ENCODE results near the gene ASTN2. TPM values are rescaled to one million over a fixed set of nuclear protein-coding genes. Genes with fewer than 3 reads are reported as not detected.

ASTN2 gene
- total and polyA plus RNA-seq, 7 experiments from 2014 or later: 2.2 to 5.3 (median 4.0) TPM

GRCh38 chr9:116873937-116874914 is 540.6 kb downstream of the ASTN2 start:
- DNase-seq: no peak
- ATAC-seq: no peak
- no peak overlapping the region for H3K4me3 Mint-ChIP-seq
- H3K9me3 ChIP-seq (ENCODE audit: control insufficient read depth in 2 of 3, low read length in 3 of 3): peaks cover 0 to 17% (median 0%) of the 10 kb centered on the region in 3 experiments
- POLR2A ChIA-PET: no interaction called here
- H3K27me3 Mint-ChIP-seq: peaks cover 0 to 10% (median 10%) of the 10 kb centered on the region in 5 donors
- no peak overlapping the region for H3K4me3 ChIP-seq (ENCODE audit: low read length)
- intact Hi-C loops (cut with micrococcal nuclease): no loop called here
- H3K27ac ChIP-seq (ENCODE audit: low read depth, low read length): no peak overlapping the region
- peaks cover 2 to 36% (median 10%) of the 10 kb centered on the region in 11 donors for H3K9me3 Mint-ChIP-seq
- H3K27me3 ChIP-seq (ENCODE audit: control insufficient read depth in 2 of 2, insufficient read depth in 2 of 2, low read length in 2 of 2): no peaks in the 10 kb centered on the region
- CTCF ChIA-PET: no interaction called here
- no peaks in the 10 kb centered on the region for H3K4me1 Mint-ChIP-seq
- no peaks in the 10 kb centered on the region for H3K4me1 ChIP-seq (ENCODE audit: control insufficient read depth in 2 of 2, insufficient read depth in 2 of 2, low read length in 2 of 2)
- no peaks in the 10 kb centered on the region for H3K36me3 ChIP-seq (ENCODE audit: control insufficient read depth in 2 of 3, insufficient read depth in 3 of 3, low read length in 3 of 3)
- H3K27ac Mint-ChIP-seq: no peak overlapping the region
- peaks cover 0 to 3% (median 0%) of the 10 kb centered on the region in 5 donors for H3K36me3 Mint-ChIP-seq

GRCh38 chr9:116873491-116873890 is 541.4 kb downstream of the ASTN2 start:
- no peak for ATAC-seq
- no peak for DNase-seq
- no peak overlapping the region for H3K4me3 Mint-ChIP-seq
- H3K27me3 Mint-ChIP-seq: peaks cover 0 to 10% (median 10%) of the 10 kb centered on the region in 5 donors
- H3K27ac ChIP-seq (ENCODE audit: low read depth, low read length): no peak overlapping the region
- CTCF ChIA-PET: no interaction called here
- no peaks in the 10 kb centered on the region for H3K27me3 ChIP-seq (ENCODE audit: control insufficient read depth in 2 of 2, insufficient read depth in 2 of 2, low read length in 2 of 2)
- intact Hi-C loops (cut with micrococcal nuclease): no loop called here
- no peaks in the 10 kb centered on the region for H3K4me1 ChIP-seq (ENCODE audit: control insufficient read depth in 2 of 2, insufficient read depth in 2 of 2, low read length in 2 of 2)
- peaks cover 0 to 17% (median 0%) of the 10 kb centered on the region in 3 experiments for H3K9me3 ChIP-seq (ENCODE audit: control insufficient read depth in 2 of 3, low read length in 3 of 3)
- no peaks in the 10 kb centered on the region for H3K4me1 Mint-ChIP-seq
- H3K4me3 ChIP-seq (ENCODE audit: low read length): no peak overlapping the region
- POLR2A ChIA-PET: no interaction called here
- peaks cover 0 to 3% (median 0%) of the 10 kb centered on the region in 5 donors for H3K36me3 Mint-ChIP-seq
- H3K36me3 ChIP-seq (ENCODE audit: control insufficient read depth in 2 of 3, insufficient read depth in 3 of 3, low read length in 3 of 3): no peaks in the 10 kb centered on the region
- H3K9me3 Mint-ChIP-seq: peaks cover 2 to 30% (median 9%) of the 10 kb centered on the region in 11 donors
- H3K27ac Mint-ChIP-seq: no peak overlapping the region

- H3K9me3 ChIP-seq (ENCODE audit: control insufficient read depth in 2 of 3, low read length in 3 of 3): no peaks in the 10 kb centered on the region
- POLR2A ChIA-PET: no interaction called here
- no peak overlapping the region for H3K4me3 ChIP-seq (ENCODE audit: low read length)
- H3K36me3 ChIP-seq (ENCODE audit: control insufficient read depth in 2 of 3, insufficient read depth in 3 of 3, low read length in 3 of 3): no peaks in the 10 kb centered on the region
- Mint-ChIP-seq H3K27me3 (peaks cover 0 to 21% (median 10%) of the 10 kb centered on the region in 5 donors), H3K36me3 (no peaks in the 10 kb centered on the region), H3K4me3 (no peak overlapping the region), H3K4me1 (no peaks in the 10 kb centered on the region), H3K27ac (no peak overlapping the region), H3K9me3 (peaks cover 0 to 9% (median 4%) of the 10 kb centered on the region in 11 donors)
- no peaks in the 10 kb centered on the region for H3K4me1 ChIP-seq (ENCODE audit: control insufficient read depth in 2 of 2, insufficient read depth in 2 of 2, low read length in 2 of 2)
- CTCF ChIA-PET: no interaction called here
- ATAC-seq (no peak), DNase-seq (no peak)
- intact Hi-C loops (cut with micrococcal nuclease): no loop called here
- H3K27me3 ChIP-seq (ENCODE audit: control insufficient read depth in 2 of 2, insufficient read depth in 2 of 2, low read length in 2 of 2): no peaks in the 10 kb centered on the region
- H3K27ac ChIP-seq (ENCODE audit: low read depth, low read length): no peak overlapping the region
Measured at GRCh38 chr9:116870566-116870965, 544.3 kb downstream of the ASTN2 start.

- H3K27ac Mint-ChIP-seq: no peak overlapping the region
- intact Hi-C loops (cut with micrococcal nuclease): no loop called here
Measured at GRCh38 chr9:116868201-116868600, 546.7 kb downstream of the ASTN2 start.

GRCh38 chr9:116861321-116861720 is 553.5 kb downstream of the ASTN2 start:
- H3K27ac Mint-ChIP-seq: no peak overlapping the region
- CTCF ChIA-PET: interaction anchor here (0.6 to 0.7 kb wide), 2 partner anchors 94 to 1267 kb away, joined by 3 to 4 read pairs; no protein-coding TSS in a partner anchor
- H3K9me3 Mint-ChIP-seq: peaks cover 0 to 3% (median 0%) of the 10 kb centered on the region in 11 donors

More at GRCh38 chr9:116868201-116868600, 546.7 kb downstream of the ASTN2 start:
- no peak for ATAC-seq
- Mint-ChIP-seq H3K4me1 (no peaks in the 10 kb centered on the region), H3K4me3 (no peak overlapping the region), H3K9me3 (peaks cover 0 to 6% (median 0%) of the 10 kb centered on the region in 11 donors), H3K36me3 (no peaks in the 10 kb centered on the region), H3K27me3 (peaks cover 0 to 23% (median 9%) of the 10 kb centered on the region in 5 donors)
- H3K9me3 ChIP-seq (ENCODE audit: control insufficient read depth in 2 of 3, low read length in 3 of 3): no peaks in the 10 kb centered on the region
- no peaks in the 10 kb centered on the region for H3K36me3 ChIP-seq (ENCODE audit: control insufficient read depth in 2 of 3, insufficient read depth in 3 of 3, low read length in 3 of 3)
- ChIA-PET CTCF (no interaction called here), POLR2A (no interaction called here)
- no peak overlapping the region for H3K27ac ChIP-seq (ENCODE audit: low read depth, low read length)
- H3K4me1 ChIP-seq (ENCODE audit: control insufficient read depth in 2 of 2, insufficient read depth in 2 of 2, low read length in 2 of 2): no peaks in the 10 kb centered on the region
- H3K27me3 ChIP-seq (ENCODE audit: control insufficient read depth in 2 of 2, insufficient read depth in 2 of 2, low read length in 2 of 2): no peaks in the 10 kb centered on the region
- H3K4me3 ChIP-seq (ENCODE audit: low read length): no peak overlapping the region
- no peak for DNase-seq

GRCh38 chr9:116860509-116861120 is 554.2 kb downstream of the ASTN2 start:
- no peak overlapping the region for H3K27ac Mint-ChIP-seq
- ATAC-seq (no peak), DNase-seq (no peak)
- no peaks in the 10 kb centered on the region for H3K36me3 ChIP-seq (ENCODE audit: control insufficient read depth in 2 of 3, insufficient read depth in 3 of 3, low read length in 3 of 3)
- no peaks in the 10 kb centered on the region for H3K9me3 ChIP-seq (ENCODE audit: control insufficient read depth in 2 of 3, low read length in 3 of 3)
- no peaks in the 10 kb centered on the region for H3K27me3 ChIP-seq (ENCODE audit: control insufficient read depth in 2 of 2, insufficient read depth in 2 of 2, low read length in 2 of 2)
- no peaks in the 10 kb centered on the region for H3K4me1 Mint-ChIP-seq
- peaks cover 0 to 31% (median 12%) of the 10 kb centered on the region in 5 donors for H3K27me3 Mint-ChIP-seq
- ChIA-PET CTCF (interaction anchor here (0.7 kb wide), 1 partner anchor 95 kb away, joined by 4 read pairs; no protein-coding TSS in a partner anchor), POLR2A (no interaction called here)
- intact Hi-C loops (cut with micrococcal nuclease): loop anchor here (1.0 to 5.0 kb wide), 2 partner anchors 123 to 1268 kb away; no protein-coding TSS in a partner anchor
- H3K36me3 Mint-ChIP-seq: no peaks in the 10 kb centered on the region
- H3K4me3 ChIP-seq (ENCODE audit: low read length): no peak overlapping the region
- H3K27ac ChIP-seq (ENCODE audit: low read depth, low read length): no peak overlapping the region
- H3K9me3 Mint-ChIP-seq: peaks cover 0 to 3% (median 0%) of the 10 kb centered on the region in 11 donors
- H3K4me1 ChIP-seq (ENCODE audit: control insufficient read depth in 2 of 2, insufficient read depth in 2 of 2, low read length in 2 of 2): no peaks in the 10 kb centered on the region
- no peak overlapping the region for H3K4me3 Mint-ChIP-seq

More at GRCh38 chr9:116861321-116861720, 553.5 kb downstream of the ASTN2 start:
- no peaks in the 10 kb centered on the region for H3K9me3 ChIP-seq (ENCODE audit: control insufficient read depth in 2 of 3, low read length in 3 of 3)
- Mint-ChIP-seq H3K4me3 (no peak overlapping the region), H3K4me1 (no peaks in the 10 kb centered on the region), H3K36me3 (no peaks in the 10 kb centered on the region), H3K27me3 (peaks cover 0 to 38% (median 12%) of the 10 kb centered on the region in 5 donors)
- no peaks in the 10 kb centered on the region for H3K36me3 ChIP-seq (ENCODE audit: control insufficient read depth in 2 of 3, insufficient read depth in 3 of 3, low read length in 3 of 3)
- no peak overlapping the region for H3K4me3 ChIP-seq (ENCODE audit: low read length)
- H3K27ac ChIP-seq (ENCODE audit: low read depth, low read length): no peak overlapping the region
- no peaks in the 10 kb centered on the region for H3K27me3 ChIP-seq (ENCODE audit: control insufficient read depth in 2 of 2, insufficient read depth in 2 of 2, low read length in 2 of 2)
- intact Hi-C loops (cut with micrococcal nuclease): loop anchor here in 1 of 2 donors (5.0 kb wide), 1 partner anchor 1269 kb away; no protein-coding TSS in a partner anchor
- DNase-seq: no peak
- H3K4me1 ChIP-seq (ENCODE audit: control insufficient read depth in 2 of 2, insufficient read depth in 2 of 2, low read length in 2 of 2): no peaks in the 10 kb centered on the region
- ATAC-seq: no peak
- POLR2A ChIA-PET: no interaction called here
